ENCODE measurements around the gene PRAMEF12. TPM values are rescaled to one million over a fixed set of nuclear protein-coding genes. Genes with fewer than 3 reads are reported as not detected.

PRAMEF12 gene
- total RNA-seq, 1 experiment from 2014 or later, result not detected

- Mint-ChIP-seq H3K36me3 (no peaks in the 10 kb centered on the region), H3K9me3 (peaks cover 7% of the 10 kb centered on the region; the same call in 1 of the 2 replicates), H3K4me1 (no peaks in the 10 kb centered on the region), H3K4me3 (no peak overlapping the region), H3K27ac (no peak overlapping the region), H3K27me3 (ENCODE audit: low read depth) (peaks cover 15% of the 10 kb centered on the region)
- no peak for ATAC-seq
- DNase-seq (ENCODE audit: low spot score), result no peak
- CTCF ChIA-PET, result interaction anchor here (0.6 to 1.8 kb wide), 3 partner anchors 116 to 784 kb away, joined by 3 to 6 read pairs (median 5); no protein-coding TSS in a partner anchor
- TF ChIP-seq ATF1 (CRISPR knock-in tag; IDR thresholded peaks at IDR 0.05), result no peak
- TF ChIP-seq CBFB (CRISPR knock-in tag; IDR thresholded peaks at IDR 0.05; ENCODE audit: low read depth), result no peak
- TF ChIP-seq NFE2L1 (CRISPR knock-in tag; IDR thresholded peaks at IDR 0.05), result no peak
- no peak for TF ChIP-seq AR (CRISPR knock-in tag; IDR thresholded peaks at IDR 0.05)
- POLR2A ChIA-PET, result no interaction called here
Measured at GRCh38 chr1:12775443-12775842, 1.9 kb downstream of the PRAMEF12 start.

- Mint-ChIP-seq H3K27ac (no peak overlapping the region), H3K4me3 (no peak overlapping the region), H3K9me3 (peaks cover 7% of the 10 kb centered on the region; the same call in 1 of the 2 replicates), H3K27me3 (ENCODE audit: low read depth) (peaks cover 14% of the 10 kb centered on the region), H3K36me3 (no peaks in the 10 kb centered on the region), H3K4me1 (peaks cover 3% of the 10 kb centered on the region; the same call in 1 of the 2 replicates)
- POLR2A ChIA-PET, result no interaction called here
- ATAC-seq (no peak), DNase-seq (ENCODE audit: low spot score) (no peak)
- CTCF ChIA-PET, result no interaction called here
- TF ChIP-seq FOXK1 (CRISPR knock-in tag; IDR thresholded peaks at IDR 0.05) (no peak), ZBTB21 (CRISPR knock-in tag; IDR thresholded peaks at IDR 0.05; ENCODE audit: borderline replicate concordance) (no peak), CTCF (IDR thresholded peaks at IDR 0.05) (no peak), ZNF425 (CRISPR knock-in tag; conservative IDR thresholded peaks at IDR 0.05) (no peak), ATF6 (CRISPR knock-in tag; IDR thresholded peaks at IDR 0.05) (no peak), ZNF138 (CRISPR knock-in tag; conservative IDR thresholded peaks at IDR 0.05) (no peak)
Measured at GRCh38 chr1:12776801-12777557, 3.4 kb downstream of the PRAMEF12 start.

GRCh38 chr1:12778061-12778460 is 4.5 kb downstream of the PRAMEF12 start:
- TF ChIP-seq CBFB (CRISPR knock-in tag; IDR thresholded peaks at IDR 0.05; ENCODE audit: low read depth) (no peak), E2F5 (CRISPR knock-in tag; IDR thresholded peaks at IDR 0.05) (no peak), SP1 (CRISPR knock-in tag; conservative IDR thresholded peaks at IDR 0.05) (no peak), TCF7 (CRISPR knock-in tag; IDR thresholded peaks at IDR 0.05; ENCODE audit: low read depth) (no peak), ZNF232 (CRISPR knock-in tag; IDR thresholded peaks at IDR 0.05) (no peak)

More at GRCh38 chr1:12778061-12778460, 4.5 kb downstream of the PRAMEF12 start:
- ChIA-PET CTCF (no interaction called here), POLR2A (no interaction called here)
- DNase-seq (ENCODE audit: low spot score), result no peak
- Mint-ChIP-seq H3K4me3 (no peak overlapping the region), H3K36me3 (no peaks in the 10 kb centered on the region), H3K27ac (no peak overlapping the region), H3K9me3 (peaks cover 4% of the 10 kb centered on the region; the same call in 1 of the 2 replicates), H3K4me1 (peaks cover 9% of the 10 kb centered on the region), H3K27me3 (ENCODE audit: low read depth) (peaks cover 11% of the 10 kb centered on the region)
- ATAC-seq, result no peak

Data from WTC11 (cell line).